T-helper 1 cell treated with Interleukin-12 subunit alpha and Interleukin-12 subunit beta and Interleukin-4 antibody, amounts not matched to agents 30 μg/mL and 1 μg/mL, for 36 hours (primary cell): ENCODE measurements around the gene ZNF536.

ENCODE experiments used
- H3K27ac Mint-ChIP-seq: one replicate; pipeline ENCODE4 v1.8.0; 2021; ENCODE audit warnings: mild to moderate bottlenecking, mixed read lengths
- H3K27me3 Mint-ChIP-seq: one replicate; pipeline ENCODE4 v1.8.0; 2021; ENCODE audit warnings: low read depth, mixed read lengths
- H3K36me3 Mint-ChIP-seq: one replicate; pipeline ENCODE4 v1.8.0; 2021; ENCODE audit warnings: low read depth, mixed read lengths
- H3K4me1 Mint-ChIP-seq: one replicate; pipeline ENCODE4 v1.8.0; 2021; ENCODE audit warnings: low read depth, mixed read lengths
- H3K4me3 Mint-ChIP-seq: one replicate; pipeline ENCODE4 v1.8.0; 2021; ENCODE audit warnings: mild to moderate bottlenecking, moderate library complexity, mixed read lengths
- H3K9me3 Mint-ChIP-seq: one replicate; pipeline ENCODE4 v1.8.0; 2021; ENCODE audit warnings: mixed read lengths

The ZNF536 gene

DNA sequence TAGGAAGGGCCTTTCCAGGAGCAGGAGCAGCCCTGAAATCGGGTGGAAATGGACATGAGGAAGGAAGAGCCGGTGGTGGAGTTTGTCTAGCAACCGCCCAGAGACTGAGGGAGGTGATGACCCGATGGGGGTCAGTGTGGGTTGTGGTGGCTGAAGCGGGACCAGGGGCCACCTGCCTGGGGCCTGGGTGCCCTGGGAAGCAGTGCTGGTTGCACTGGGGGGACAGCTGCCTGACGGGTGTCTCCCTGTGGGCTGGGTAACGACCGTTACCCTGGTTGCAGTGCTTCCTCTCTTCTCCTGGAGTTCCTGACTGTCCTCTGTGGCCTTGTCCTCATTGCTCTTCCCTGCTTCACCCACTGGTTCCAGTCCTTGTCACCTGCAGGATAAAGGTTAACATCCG, 13.0 kb downstream of the ZNF536 start:
- no peaks in the 10 kb centered on the region for H3K4me1 Mint-ChIP-seq
- no peaks in the 10 kb centered on the region for H3K27me3 Mint-ChIP-seq
- no peak overlapping the region for H3K27ac Mint-ChIP-seq
- no peak overlapping the region for H3K4me3 Mint-ChIP-seq
- no peaks in the 10 kb centered on the region for H3K36me3 Mint-ChIP-seq
- no peaks in the 10 kb centered on the region for H3K9me3 Mint-ChIP-seq

DNA sequence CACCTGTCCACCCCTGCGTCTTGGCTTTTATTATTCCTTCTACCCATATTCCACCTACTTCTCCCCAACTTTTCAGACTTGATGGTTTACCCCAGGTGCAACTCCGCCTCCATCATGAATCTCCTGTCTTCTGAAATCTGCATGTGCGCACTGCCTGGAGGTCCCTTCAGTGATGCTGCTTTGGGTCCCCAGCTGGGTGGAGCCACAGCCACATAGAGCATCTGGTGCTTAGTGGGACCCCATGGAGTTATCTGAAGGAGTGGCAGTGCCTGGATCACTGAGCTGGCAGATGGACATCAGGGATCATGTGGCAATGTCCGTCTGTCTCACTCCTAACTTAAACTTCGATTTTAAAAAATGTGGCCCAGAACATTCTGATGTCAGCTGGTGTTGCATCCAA, 13.5 kb downstream of the ZNF536 start:
- Mint-ChIP-seq H3K9me3 (no peaks in the 10 kb centered on the region), H3K36me3 (no peaks in the 10 kb centered on the region), H3K4me3 (no peak overlapping the region), H3K27ac (no peak overlapping the region), H3K27me3 (no peaks in the 10 kb centered on the region), H3K4me1 (no peaks in the 10 kb centered on the region)

DNA sequence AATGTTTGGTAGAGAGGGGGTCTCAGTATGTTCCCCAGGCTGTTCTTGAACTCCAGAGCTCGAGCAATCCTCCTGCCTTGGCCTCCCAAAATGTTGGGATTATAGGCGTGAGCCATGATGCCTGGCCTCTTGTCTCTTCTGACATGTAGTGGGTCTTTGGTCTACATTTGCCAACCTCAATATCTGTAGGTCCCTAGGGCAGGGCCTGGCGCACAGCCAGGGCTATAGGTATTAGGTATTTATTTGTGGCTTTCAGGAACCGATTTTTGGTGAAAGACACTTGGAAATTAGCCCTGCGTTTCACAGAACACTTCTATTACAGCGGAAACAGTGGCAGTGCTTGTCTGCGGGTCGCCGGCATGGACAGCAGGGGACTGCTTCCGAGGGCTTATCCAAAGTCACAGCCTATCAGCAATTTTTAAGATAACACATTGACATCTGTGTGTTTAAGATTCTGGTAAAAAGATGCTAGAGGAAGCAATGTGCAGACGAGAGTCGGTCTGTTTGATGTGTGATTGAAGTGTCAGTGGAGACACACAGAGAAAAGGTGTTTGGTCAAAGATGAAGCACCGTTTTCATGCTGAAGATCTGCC, 14.5 kb downstream of the ZNF536 start:
- Mint-ChIP-seq H3K4me1 (no peaks in the 10 kb centered on the region), H3K4me3 (no peak overlapping the region), H3K36me3 (no peaks in the 10 kb centered on the region), H3K27me3 (peaks cover 4% of the 10 kb centered on the region), H3K27ac (no peak overlapping the region), H3K9me3 (no peaks in the 10 kb centered on the region)

DNA sequence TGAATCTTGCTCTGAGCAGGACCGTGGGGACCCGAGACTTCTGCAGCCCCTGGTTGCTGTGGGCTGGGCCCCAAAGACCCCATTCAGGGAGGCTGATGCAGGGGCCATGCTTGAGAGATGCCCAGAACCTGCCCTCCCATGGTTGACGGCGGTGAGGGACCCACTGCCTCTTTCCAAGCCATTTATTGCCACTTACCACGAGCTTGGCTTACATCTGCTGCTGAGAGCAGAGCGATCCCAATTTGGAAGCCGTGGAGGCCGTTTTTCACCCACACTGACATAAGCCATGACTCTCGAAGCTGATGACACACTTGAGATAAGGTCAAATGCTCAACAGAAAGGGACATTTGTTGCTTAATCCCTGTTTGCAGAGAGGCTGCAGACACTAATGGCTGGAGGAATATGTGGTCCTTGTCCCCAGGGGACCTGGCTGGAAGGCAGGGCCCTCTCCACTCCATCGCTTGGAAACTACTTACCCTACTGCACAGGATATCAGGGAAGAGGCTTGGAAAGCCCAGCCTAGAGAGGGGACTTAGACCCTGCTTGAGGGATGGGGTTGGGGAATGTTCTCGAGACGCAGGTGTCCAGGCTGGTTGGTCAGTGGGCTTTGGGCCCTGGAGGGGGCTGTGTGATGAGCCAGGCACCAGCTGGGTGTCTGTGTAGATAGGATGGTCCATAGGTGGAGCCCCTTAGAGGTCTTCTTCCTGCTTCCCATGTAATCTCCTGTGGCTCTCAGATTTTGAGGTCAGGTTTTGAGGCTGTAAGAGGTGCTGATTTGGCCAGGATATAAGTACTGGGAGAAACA, 15.3 kb downstream of the ZNF536 start:
- no peaks in the 10 kb centered on the region for H3K36me3 Mint-ChIP-seq
- no peak overlapping the region for H3K4me3 Mint-ChIP-seq
- H3K27ac Mint-ChIP-seq = no peak overlapping the region
- H3K4me1 Mint-ChIP-seq = no peaks in the 10 kb centered on the region
- H3K9me3 Mint-ChIP-seq = no peaks in the 10 kb centered on the region
- peaks cover 8% of the 10 kb centered on the region for H3K27me3 Mint-ChIP-seq

DNA sequence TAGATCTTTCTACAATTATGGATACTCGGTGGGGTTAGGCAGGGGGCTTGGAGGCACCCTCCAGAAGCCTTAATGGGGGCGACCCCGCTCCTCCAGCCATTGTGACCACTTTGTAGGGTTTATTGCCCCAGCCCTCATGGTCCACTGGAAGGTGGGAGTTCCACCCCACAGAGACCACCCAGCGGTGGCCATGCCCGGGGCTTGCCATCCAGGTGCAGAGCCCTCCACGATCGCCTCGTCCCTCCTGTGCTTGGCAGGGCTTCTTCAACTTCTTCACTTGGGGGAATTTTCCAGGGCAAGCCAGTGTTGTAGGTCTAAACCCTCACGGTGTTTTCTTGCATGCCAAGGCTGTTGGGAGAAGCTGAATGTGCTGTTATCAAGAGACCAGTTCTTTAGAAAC, 16.1 kb downstream of the ZNF536 start:
- no peak overlapping the region for H3K4me3 Mint-ChIP-seq
- no peak overlapping the region for H3K27ac Mint-ChIP-seq
- H3K4me1 Mint-ChIP-seq = no peaks in the 10 kb centered on the region
- peaks cover 8% of the 10 kb centered on the region for H3K27me3 Mint-ChIP-seq
- no peaks in the 10 kb centered on the region for H3K9me3 Mint-ChIP-seq
- H3K36me3 Mint-ChIP-seq = no peaks in the 10 kb centered on the region

DNA sequence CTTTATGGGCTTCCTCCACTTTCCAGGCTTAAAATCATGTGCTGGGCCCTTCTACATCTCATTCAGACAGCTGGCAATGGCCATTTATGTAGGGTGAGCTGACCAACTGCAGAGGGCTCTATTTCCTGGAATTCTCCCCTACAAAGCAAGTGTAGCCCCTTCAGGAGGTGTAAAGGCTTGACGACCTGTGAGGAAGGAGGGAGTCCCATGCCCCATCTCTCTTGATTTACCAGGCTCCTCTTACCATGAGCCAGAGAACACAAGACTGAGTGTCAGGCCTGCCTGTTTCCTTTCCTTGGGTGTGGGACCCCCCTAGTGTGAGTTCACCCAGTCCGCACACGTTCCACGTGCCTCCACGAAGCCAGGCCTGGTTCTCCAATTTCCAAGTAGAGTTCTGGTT, 16.6 kb downstream of the ZNF536 start:
- Mint-ChIP-seq H3K4me3 (no peak overlapping the region), H3K4me1 (no peaks in the 10 kb centered on the region), H3K36me3 (no peaks in the 10 kb centered on the region), H3K9me3 (no peaks in the 10 kb centered on the region), H3K27ac (no peak overlapping the region), H3K27me3 (peaks cover 8% of the 10 kb centered on the region)

DNA sequence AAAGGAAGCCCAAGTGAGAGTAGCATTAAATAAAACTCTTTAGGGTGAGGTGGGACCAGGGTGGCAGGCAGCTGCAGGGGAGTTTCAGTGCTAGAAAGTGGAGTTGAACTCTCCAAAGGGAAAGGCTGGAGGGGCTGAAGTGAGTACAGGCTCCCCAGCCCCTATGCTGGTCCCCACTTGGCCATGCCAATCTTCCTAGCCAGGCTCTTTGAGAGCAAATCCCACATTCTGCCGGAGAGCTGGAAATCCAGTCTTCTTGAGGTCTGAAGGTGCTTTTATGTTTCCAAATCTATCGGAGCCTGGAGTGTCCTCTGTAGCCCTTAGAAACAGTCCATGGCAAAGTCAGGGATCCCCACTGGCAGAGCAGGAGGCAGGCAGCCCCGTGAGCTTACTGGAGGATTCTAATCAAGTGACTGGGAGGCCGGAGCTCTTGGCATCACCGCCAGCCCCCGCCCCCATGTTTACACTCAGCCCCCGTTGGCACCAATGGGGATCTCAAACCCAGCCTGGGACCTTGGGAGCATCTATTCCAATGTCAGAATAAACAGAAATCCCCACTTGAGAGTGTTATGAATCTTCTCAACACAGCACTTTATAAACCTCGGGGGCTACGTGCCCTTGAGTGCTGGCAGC, 18.3 kb downstream of the ZNF536 start:
- Mint-ChIP-seq H3K9me3 (no peaks in the 10 kb centered on the region), H3K4me3 (no peak overlapping the region), H3K4me1 (no peaks in the 10 kb centered on the region), H3K27ac (no peak overlapping the region), H3K27me3 (peaks cover 8% of the 10 kb centered on the region), H3K36me3 (no peaks in the 10 kb centered on the region)

DNA sequence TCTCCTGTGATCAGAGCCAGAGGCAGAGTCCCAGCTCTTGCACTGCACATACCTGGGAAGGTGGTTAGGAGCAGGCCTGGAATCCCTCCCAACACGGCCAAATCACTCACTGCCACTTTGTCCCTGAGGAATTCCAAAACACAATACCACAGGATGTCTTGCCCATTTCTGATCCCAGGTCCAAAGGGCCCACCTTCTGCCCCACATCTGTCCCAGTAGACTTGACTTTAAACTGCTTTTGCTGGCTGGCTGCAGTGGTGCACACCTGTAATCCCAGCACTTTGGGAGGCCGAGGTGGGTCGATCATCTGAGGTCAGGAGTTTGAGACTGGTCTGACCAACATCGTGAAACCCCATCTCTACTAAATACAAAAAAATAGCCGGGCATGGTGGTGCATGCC, 18.9 kb downstream of the ZNF536 start:
- Mint-ChIP-seq H3K27me3 (peaks cover 8% of the 10 kb centered on the region), H3K36me3 (no peaks in the 10 kb centered on the region), H3K4me1 (no peaks in the 10 kb centered on the region), H3K4me3 (no peak overlapping the region), H3K9me3 (no peaks in the 10 kb centered on the region), H3K27ac (no peak overlapping the region)

DNA sequence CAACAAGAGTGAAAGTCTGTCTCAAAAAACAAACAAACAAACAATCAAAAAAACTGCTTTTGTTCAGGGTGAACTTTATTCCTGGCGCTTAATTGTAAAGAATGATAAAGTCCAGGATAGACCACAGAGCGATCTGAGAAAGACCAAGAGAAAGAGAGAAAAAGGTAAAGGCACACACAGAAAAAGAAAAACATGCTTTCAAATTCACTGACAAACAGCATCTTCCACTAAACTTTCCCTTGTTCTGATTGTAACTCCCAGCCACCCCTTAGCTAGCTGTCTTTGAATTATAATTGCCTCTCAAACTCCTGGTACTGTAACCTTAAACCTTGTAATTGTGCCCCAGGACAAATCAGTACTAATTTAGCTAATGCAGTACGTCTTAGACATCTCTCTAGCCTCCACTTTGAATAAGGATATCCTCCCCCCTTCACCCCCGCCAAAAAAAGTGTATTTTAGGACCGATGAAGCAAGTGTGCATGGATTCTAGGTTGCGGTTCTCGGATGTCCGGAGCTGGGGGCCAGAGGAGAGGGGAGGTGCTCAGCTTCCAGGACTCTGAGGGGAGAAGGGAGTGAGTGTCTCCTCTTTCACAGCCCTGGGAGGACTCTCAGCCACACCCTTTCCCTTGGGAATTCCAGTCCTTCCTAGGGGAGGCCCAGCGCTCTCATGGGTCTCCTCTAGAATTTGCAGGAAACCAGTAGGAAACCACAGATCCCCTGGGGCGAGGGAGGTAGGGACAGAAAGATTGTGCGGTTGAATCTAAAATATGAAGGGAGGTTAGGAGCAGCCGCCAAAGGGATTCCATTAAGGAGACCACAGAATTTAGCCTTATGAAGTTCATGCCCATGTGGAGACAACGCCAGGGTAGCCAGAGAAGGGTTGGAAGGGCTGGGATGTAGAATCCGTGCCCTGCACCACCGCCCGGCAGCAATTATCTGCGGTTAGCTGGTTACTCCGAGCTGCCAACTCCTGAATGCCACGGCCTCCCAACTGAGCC, 19.7 kb downstream of the ZNF536 start:
- H3K9me3 Mint-ChIP-seq = no peaks in the 10 kb centered on the region
- H3K27ac Mint-ChIP-seq = no peak overlapping the region
- H3K4me3 Mint-ChIP-seq = no peak overlapping the region

DNA sequence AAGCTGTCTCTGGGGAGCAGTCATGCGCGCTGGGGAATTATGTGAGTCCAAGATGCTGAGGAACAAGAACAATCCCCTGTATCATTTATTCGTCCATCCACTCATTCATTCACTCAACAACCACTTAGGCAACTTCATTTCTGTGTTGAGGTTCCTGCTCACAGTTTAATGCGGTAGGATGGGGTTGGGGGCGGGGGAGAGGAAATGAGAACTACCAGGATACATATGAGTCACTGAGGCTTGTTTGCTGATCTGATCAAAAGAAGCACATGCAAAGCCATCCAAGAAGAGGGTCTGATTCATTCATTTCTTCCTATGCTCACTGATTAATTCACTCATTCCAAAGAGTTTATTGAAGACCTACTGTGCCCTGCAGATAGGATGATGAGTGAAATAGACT, 20.9 kb downstream of the ZNF536 start:
- Mint-ChIP-seq H3K36me3 (no peaks in the 10 kb centered on the region), H3K4me3 (no peak overlapping the region), H3K9me3 (no peaks in the 10 kb centered on the region)

More for the DNA sequence above, 19.7 kb downstream of the ZNF536 start:
- H3K36me3 Mint-ChIP-seq = no peaks in the 10 kb centered on the region
- H3K4me1 Mint-ChIP-seq = no peaks in the 10 kb centered on the region
- peaks cover 8% of the 10 kb centered on the region for H3K27me3 Mint-ChIP-seq

DNA sequence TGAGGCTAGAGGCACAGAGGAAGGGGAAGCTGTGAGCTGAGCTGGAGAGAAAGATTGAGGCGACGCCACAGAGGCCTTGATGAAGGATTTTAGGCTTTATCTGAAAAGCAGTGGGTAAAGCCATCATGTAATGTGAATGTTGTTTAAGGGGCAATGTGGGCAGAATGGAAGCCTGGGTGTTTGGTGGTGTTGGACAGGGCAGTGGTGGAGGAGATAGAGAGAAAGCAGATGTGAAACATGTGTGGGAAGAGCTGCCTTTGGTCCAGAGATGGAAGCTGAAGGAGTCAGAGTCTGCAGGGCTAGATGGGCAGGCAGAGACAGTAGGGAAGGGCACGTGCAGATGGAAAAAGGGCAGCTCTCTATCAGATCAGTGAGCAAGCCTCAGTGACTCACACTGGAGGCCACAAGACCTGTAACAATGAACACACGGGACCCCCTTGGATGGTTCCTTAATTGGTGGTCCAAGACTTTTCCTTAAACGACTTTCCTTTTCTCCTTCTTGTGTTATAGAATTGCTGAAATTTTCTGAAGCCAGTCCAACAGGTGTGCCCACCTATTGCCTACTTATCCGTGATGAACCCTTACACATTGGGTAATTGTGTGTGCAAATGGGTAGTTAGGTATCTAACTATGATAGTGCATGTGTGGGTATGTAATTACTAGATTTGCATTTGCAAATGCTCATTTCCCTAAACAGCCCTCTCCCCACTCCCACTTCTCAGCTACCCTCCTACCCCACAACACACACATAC, 21.7 kb downstream of the ZNF536 start:
- no peaks in the 10 kb centered on the region for H3K9me3 Mint-ChIP-seq
- no peaks in the 10 kb centered on the region for H3K36me3 Mint-ChIP-seq
- H3K4me1 Mint-ChIP-seq = no peaks in the 10 kb centered on the region
- H3K27ac Mint-ChIP-seq = no peak overlapping the region
- no peak overlapping the region for H3K4me3 Mint-ChIP-seq
- H3K27me3 Mint-ChIP-seq = peaks cover 8% of the 10 kb centered on the region

More for the DNA sequence above, 20.9 kb downstream of the ZNF536 start:
- Mint-ChIP-seq H3K27ac (no peak overlapping the region), H3K4me1 (no peaks in the 10 kb centered on the region), H3K27me3 (peaks cover 8% of the 10 kb centered on the region)

DNA sequence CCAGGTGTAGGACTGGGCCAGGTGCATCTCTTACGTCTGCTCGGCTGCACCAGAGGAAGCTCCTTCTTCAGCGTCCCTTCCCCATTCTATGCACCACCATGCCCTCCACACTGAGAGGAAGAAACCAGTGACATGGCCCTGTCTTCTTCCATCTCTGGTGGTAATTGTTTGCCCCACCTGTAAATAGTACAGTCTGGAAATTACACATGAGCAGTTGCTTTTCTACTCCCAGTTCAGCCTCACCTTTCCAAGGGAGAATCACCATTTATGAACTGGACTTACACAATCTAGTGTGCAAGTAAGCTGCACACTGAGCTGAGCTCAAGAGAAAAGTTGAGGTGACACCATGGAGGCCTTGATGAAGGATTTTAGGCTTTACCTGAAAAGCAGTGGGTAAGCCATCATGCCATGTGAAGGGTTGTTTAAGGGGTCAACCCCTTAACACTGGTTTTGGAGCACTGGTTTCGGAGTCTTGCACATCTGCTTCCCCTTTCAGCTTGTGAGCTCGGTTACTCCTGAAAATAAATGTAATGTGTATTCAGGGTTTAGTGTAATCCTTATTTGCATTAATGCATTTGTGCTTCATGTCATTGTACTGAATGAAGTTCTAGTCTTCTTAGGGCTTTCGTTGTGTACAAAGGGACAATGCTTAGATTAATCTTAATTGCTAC, 22.4 kb downstream of the ZNF536 start:
- Mint-ChIP-seq H3K27me3 (peaks cover 8% of the 10 kb centered on the region), H3K27ac (no peak overlapping the region), H3K4me1 (no peaks in the 10 kb centered on the region), H3K36me3 (no peaks in the 10 kb centered on the region), H3K9me3 (no peaks in the 10 kb centered on the region), H3K4me3 (no peak overlapping the region)

DNA sequence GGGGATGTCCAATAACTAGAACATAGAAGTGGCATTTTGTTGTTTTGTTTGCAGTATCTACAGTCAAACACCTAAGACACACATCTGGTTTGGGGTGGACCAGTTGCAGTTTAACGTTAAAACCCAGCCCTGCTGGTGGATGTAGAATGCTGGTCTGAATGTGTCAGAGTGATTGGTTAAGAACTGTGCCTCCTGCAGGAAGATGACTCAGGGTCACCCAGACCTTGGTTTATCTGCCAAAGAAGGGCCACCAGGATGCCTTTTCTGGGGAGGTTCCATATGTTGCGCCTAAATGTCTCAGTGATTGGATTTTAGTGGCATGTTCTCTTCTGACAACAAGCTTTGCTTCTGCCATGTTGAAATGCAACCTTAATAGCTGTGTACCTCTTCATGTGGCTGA, 23.1 kb downstream of the ZNF536 start:
- no peak overlapping the region for H3K27ac Mint-ChIP-seq
- no peaks in the 10 kb centered on the region for H3K4me1 Mint-ChIP-seq
- H3K4me3 Mint-ChIP-seq = no peak overlapping the region
- no peaks in the 10 kb centered on the region for H3K9me3 Mint-ChIP-seq
- peaks cover 8% of the 10 kb centered on the region for H3K27me3 Mint-ChIP-seq
- H3K36me3 Mint-ChIP-seq = no peaks in the 10 kb centered on the region
